IMR-90 (cell line): Measurements from ENCODE around the gene BOD1L1. TPM values are rescaled to one million over a fixed set of nuclear protein-coding genes. Genes with fewer than 3 reads are reported as not detected.

Source experiments
- ATAC-seq: fragments of 200-7000 bp; cut with Tn5 transposase; 2 replicates; pipeline ENCODE4 v1.9.1; 2020; ENCODE audit warnings: low read depth, mild to moderate bottlenecking, moderate library complexity
- BruUV-seq: library from RNA; stranded (reverse); fragments of 400-500 nt; replicated peaks from 2 replicates; lab custom pipeline; 2021; lab: Mats Ljungman, UMichigan
- CTCF ChIA-PET: fragments of 300-600 bp; formaldehyde crosslinking; extraction: SDS; loops from one replicate; lab custom pipeline; 2021; ENCODE audit warnings: antibody characterized with exemption; lab: Yijun Ruan, JAX
- POLR2A ChIA-PET: fragments of 300-600 bp; sonication (Branson Sonifier 250); formaldehyde crosslinking; loops from one replicate; lab custom pipeline; 2022; ENCODE audit warnings: antibody characterized with exemption; ENCODE audit not compliant: unreplicated experiment; lab: Charles Lee
- DNase-seq: peaks from one replicate; pipeline ENCODE4 v3.0.0; 2013
- H2AFZ ChIP-seq: replicated peaks from 2 replicates; pipeline ENCODE3; 2013; ENCODE audit warnings: low read length, mild to moderate bottlenecking; ENCODE audit not compliant: poor library complexity
- H2AK5ac ChIP-seq: 2 replicates; pipeline ENCODE4 v1.6.1; 2013; ENCODE audit warnings: low read depth, low read length, inconsistent platforms
- H2AK9ac ChIP-seq: replicated peaks from 2 replicates; pipeline ENCODE3; 2013; ENCODE audit warnings: mild to moderate bottlenecking, low read depth, low read length, moderate library complexity; ENCODE audit not compliant: poor library complexity
- H2BK120ac ChIP-seq: 2 replicates; pipeline ENCODE4 v1.6.1; 2013; ENCODE audit warnings: low read depth, low read length, inconsistent platforms
- H2BK15ac ChIP-seq: 3 replicates; pipeline ENCODE4 v1.6.1; 2013; ENCODE audit warnings: low read depth, low read length, inconsistent platforms
- H2BK20ac ChIP-seq: 2 replicates; pipeline ENCODE4 v1.6.1; 2013; ENCODE audit warnings: low read depth, mild to moderate bottlenecking, inconsistent platforms, low read length, moderate library complexity
- H2BK5ac ChIP-seq: 2 replicates; pipeline ENCODE4 v1.6.1; 2013; ENCODE audit warnings: mild to moderate bottlenecking, low read depth, low read length, inconsistent platforms; ENCODE audit not compliant: poor library complexity, severe bottlenecking
- H3K14ac ChIP-seq: replicated peaks from 2 replicates; pipeline ENCODE4 v1.6.1; 2013; ENCODE audit warnings: low read depth, low read length, inconsistent platforms
- H3K18ac ChIP-seq: 2 replicates; pipeline ENCODE4 v1.6.1; 2013; ENCODE audit warnings: low read depth, low read length, control low read depth
- H3K23ac ChIP-seq: 2 replicates; pipeline ENCODE4 v1.6.1; 2013; ENCODE audit warnings: low read depth, low read length, inconsistent platforms
- H3K27ac ChIP-seq: 2 replicates; pipeline ENCODE4 v1.5.1; 2013; ENCODE audit warnings: mild to moderate bottlenecking, control low read depth, low read length; ENCODE audit not compliant: insufficient read depth
- H3K27me3 ChIP-seq: 2 replicates; pipeline ENCODE4 v1.6.1; 2013; ENCODE audit warnings: low read length; ENCODE audit not compliant: control insufficient read depth, insufficient read depth
- H3K36me3 ChIP-seq: 2 replicates; pipeline ENCODE4 v1.6.1; 2013; ENCODE audit warnings: low read length, mixed read lengths; ENCODE audit not compliant: control insufficient read depth, insufficient read depth
- H3K4ac ChIP-seq: 2 replicates; pipeline ENCODE4 v1.6.1; 2013; ENCODE audit warnings: low read depth, low read length, inconsistent platforms
- H3K4me1 ChIP-seq: 2 replicates; pipeline ENCODE4 v1.6.1; 2013; ENCODE audit warnings: low read length, mixed read lengths; ENCODE audit not compliant: control insufficient read depth, insufficient read depth
- H3K4me2 ChIP-seq: 2 replicates; pipeline ENCODE4 v1.6.1; 2013; ENCODE audit warnings: low read depth, mild to moderate bottlenecking, control low read depth, low read length, moderate library complexity
- H3K4me3 ChIP-seq: 2 replicates; pipeline ENCODE4 v1.5.1; 2013; ENCODE audit warnings: low read depth, mild to moderate bottlenecking, control low read depth, low read length, moderate library complexity; ENCODE audit not compliant: insufficient read depth
- H3K56ac ChIP-seq: 2 replicates; pipeline ENCODE4 v1.6.1; 2013; ENCODE audit warnings: low read length, inconsistent platforms; ENCODE audit not compliant: insufficient read depth; ENCODE audit errors: extremely low read depth
- H3K79me1 ChIP-seq, 2 experiments: 2 replicates each; pipeline ENCODE4 v1.6.1; 2013; ENCODE audit warnings: low read length in 2 of 2, inconsistent platforms in 1 of 2, low read depth in 1 of 2
- H3K9ac ChIP-seq: 2 replicates; pipeline ENCODE4 v1.6.1; 2013; ENCODE audit warnings: low read depth, low read length, control low read depth
- H3K9me1 ChIP-seq: 2 replicates; pipeline ENCODE4 v1.6.1; 2013; ENCODE audit warnings: low read length, inconsistent platforms; ENCODE audit not compliant: insufficient read depth
- H3K9me3 ChIP-seq: 2 replicates; pipeline ENCODE4 v1.6.1; 2013; ENCODE audit warnings: low read length; ENCODE audit not compliant: control insufficient read depth, insufficient read depth
- H4K20me1 ChIP-seq: 2 replicates; pipeline ENCODE4 v1.6.1; 2013; ENCODE audit warnings: low read length, inconsistent platforms; ENCODE audit not compliant: insufficient read depth
- H4K5ac ChIP-seq: 2 replicates; pipeline ENCODE4 v1.6.1; 2013; ENCODE audit warnings: mild to moderate bottlenecking, low read depth, low read length, control low read depth
- H4K8ac ChIP-seq, 2 experiments: 2 replicates each; pipeline ENCODE4 v1.6.1; 2013; ENCODE audit warnings: low read depth in 2 of 2, low read length in 2 of 2, control low read depth in 1 of 2, inconsistent platforms in 1 of 2
- H4K91ac ChIP-seq: 2 replicates; pipeline ENCODE4 v1.6.1; 2013; ENCODE audit warnings: low read depth, low read length, inconsistent platforms; ENCODE audit not compliant: insufficient read depth
- MXI1 ChIP-seq: IDR thresholded peaks from 2 replicates; pipeline ENCODE4 v1.6.1; 2012; ENCODE audit warnings: low read depth, mild to moderate bottlenecking, low read length, moderate library complexity, borderline replicate concordance
- WGBS, 2 experiments: methylation state at CpG; one replicate each; pipeline versions ENCODE4 v1.1.5 to v1.1.7; 2013; ENCODE audit warnings: missing lambda C conversion rate in 2 of 2; ENCODE audit not compliant: insufficient read length in 1 of 2; ENCODE audit errors: extremely low coverage in 2 of 2; 5-methylcytosine and 5-hydroxymethylcytosine counted together
- dilution Hi-C: fragments of 300-500 bp; cut with HindIII; formaldehyde crosslinking; loops from one replicate; pipeline ENCODE4 v1.14.3; 2018; ENCODE audit warnings: low sequenced_read_pairs; ENCODE audit not compliant: unreplicated experiment
- in situ Hi-C: fragments of 300-500 bp; cut with MboI; formaldehyde crosslinking; loops from 3 replicates; pipeline ENCODE4 v1.14.3; 2019; ENCODE audit warnings: low sequenced_read_pairs, inconsistent platforms, mixed read lengths
- intact Hi-C: fragments of 100-400 bp; cut with micrococcal nuclease; formaldehyde crosslinking; loops from 2 replicates; pipeline ENCODE4 v1.10.0; 2022
- polyA plus RNA-seq, 3 experiments: library from polyadenylated mRNA; depleted of rRNA; stranded (reverse); fragments of >200 nt; gene quantifications; 2 replicates each; pipeline ENCODE4 v1.2.3, GENCODE V29; 2012; ENCODE audit warnings: low replicate concordance in 1 of 3
- total RNA-seq: library from RNA; depleted of rRNA; stranded (reverse); fragments of >200 nt; gene quantifications from 2 replicates; pipeline ENCODE4 v1.2.3, GENCODE V29; 2012

The BOD1L1 gene
- total and polyA plus RNA-seq, 2 of the 4 experiments (the other 2 are of a cell fraction), result 13.5 to 26.9 TPM

DNA sequence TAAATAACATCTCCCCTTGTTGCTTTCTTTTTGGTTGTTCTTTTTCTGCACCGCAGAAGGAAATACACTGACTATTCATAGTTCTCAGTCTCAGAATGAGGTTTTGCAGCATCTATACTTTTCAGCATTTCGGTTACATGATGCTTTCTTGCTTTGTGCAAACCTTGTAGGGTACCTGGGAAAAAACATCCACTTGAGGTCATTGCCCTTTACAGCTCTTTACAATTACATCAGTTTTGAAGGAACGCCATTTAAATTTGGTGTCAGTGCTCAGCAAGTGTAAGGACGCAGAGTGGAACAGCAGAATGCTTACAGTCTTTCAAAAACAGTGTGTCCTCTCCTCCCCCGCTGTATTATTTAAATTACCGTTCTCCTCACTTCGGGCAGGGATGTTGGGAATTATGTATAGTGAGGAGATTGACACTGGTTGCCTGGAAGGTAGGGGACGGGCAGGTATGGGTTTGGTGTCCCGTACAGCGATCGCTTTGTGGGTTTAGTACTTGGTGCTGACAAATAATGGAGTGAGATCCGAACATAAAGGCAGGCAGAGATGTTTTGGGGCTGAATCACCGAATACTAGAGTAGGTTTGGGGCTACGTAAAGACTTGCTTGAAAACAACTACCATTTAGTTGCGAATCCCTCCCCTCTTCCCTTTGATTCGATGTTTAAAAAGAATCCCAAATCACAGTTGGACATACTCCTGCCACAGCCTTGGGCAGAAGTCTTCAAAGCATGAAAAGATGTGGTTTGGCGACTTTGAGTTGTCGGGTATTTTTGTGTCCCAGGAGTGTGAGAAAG lies 81.2 kb downstream of the BOD1L1 start:
- BruUV-seq, result no TSS peak
- CTCF ChIA-PET, result no interaction called here

More for the DNA sequence above, 81.2 kb downstream of the BOD1L1 start:
- no peak overlapping the region for H4K8ac ChIP-seq
- no peak for TF ChIP-seq MXI1
- peak overlapping the region; percentile 56; the same call in 1 of the 2 replicates for H3K23ac ChIP-seq
- H3K56ac ChIP-seq, result no peak overlapping the region
- H3K4me2 ChIP-seq, result no peak overlapping the region
- no peak overlapping the region for H2BK5ac ChIP-seq
- H3K9me3 ChIP-seq, result peaks cover 11% of the 10 kb centered on the region
- DNase-seq, result no peak
- H4K5ac ChIP-seq, result no peak overlapping the region
- H2BK120ac ChIP-seq, result no peak overlapping the region
- no peak overlapping the region for H3K9ac ChIP-seq
- intact Hi-C loops (loop anchor here (5.0 kb wide), 2 partner anchors 144 to 1779 kb away; no protein-coding TSS in a partner anchor), in situ Hi-C loops (loop anchor here (5.0 kb wide), 2 partner anchors 694 to 814 kb away; no protein-coding TSS in a partner anchor), dilution Hi-C loops (no loop called here)
- H2AK5ac ChIP-seq, result no peak overlapping the region
- peaks cover 5% of the 10 kb centered on the region for H4K20me1 ChIP-seq
- H3K4me3 ChIP-seq, result no peak overlapping the region
- H2AFZ ChIP-seq, result peak overlapping the region; percentile 81
- no peak overlapping the region for H3K27ac ChIP-seq
- H2AK9ac ChIP-seq, result peak overlapping the region; percentile 55
- H2BK15ac ChIP-seq, result no peak overlapping the region
- H3K27me3 ChIP-seq, result peaks cover 59% of the 10 kb centered on the region
- no peak overlapping the region for H3K14ac ChIP-seq
- POLR2A ChIA-PET, result no interaction called here
- H3K4me1 ChIP-seq, result no peaks in the 10 kb centered on the region; the same call in 1 of the 2 replicates
- no peak overlapping the region; the same call in 1 of the 2 replicates for H2BK20ac ChIP-seq
- ATAC-seq, result no peak
- WGBS, 2 experiments, result 18% methylated on average over 3 of the region's 18 CpGs; no CpG with 5 or more reads in 1 of the 2 experiments
- H4K91ac ChIP-seq, result no peak overlapping the region
- H3K79me1 ChIP-seq, result no peaks in the 10 kb centered on the region
- no peak overlapping the region for H3K18ac ChIP-seq
- peaks cover 2% of the 10 kb centered on the region; the same call in 1 of the 2 replicates for H3K9me1 ChIP-seq
- H3K36me3 ChIP-seq, result no peaks in the 10 kb centered on the region
- no peak overlapping the region for H3K4ac ChIP-seq
